ENCODE data around the gene REPIN1.

Gene REPIN1

GRCh38 chr7:150325901-150326300, 42.7 kb upstream of the REPIN1 start:
- no peak for TF ChIP-seq POLR2AphosphoS5 (IDR thresholded peaks at IDR 0.05; ENCODE audit: low read depth)
- TF ChIP-seq, protein P1, sequence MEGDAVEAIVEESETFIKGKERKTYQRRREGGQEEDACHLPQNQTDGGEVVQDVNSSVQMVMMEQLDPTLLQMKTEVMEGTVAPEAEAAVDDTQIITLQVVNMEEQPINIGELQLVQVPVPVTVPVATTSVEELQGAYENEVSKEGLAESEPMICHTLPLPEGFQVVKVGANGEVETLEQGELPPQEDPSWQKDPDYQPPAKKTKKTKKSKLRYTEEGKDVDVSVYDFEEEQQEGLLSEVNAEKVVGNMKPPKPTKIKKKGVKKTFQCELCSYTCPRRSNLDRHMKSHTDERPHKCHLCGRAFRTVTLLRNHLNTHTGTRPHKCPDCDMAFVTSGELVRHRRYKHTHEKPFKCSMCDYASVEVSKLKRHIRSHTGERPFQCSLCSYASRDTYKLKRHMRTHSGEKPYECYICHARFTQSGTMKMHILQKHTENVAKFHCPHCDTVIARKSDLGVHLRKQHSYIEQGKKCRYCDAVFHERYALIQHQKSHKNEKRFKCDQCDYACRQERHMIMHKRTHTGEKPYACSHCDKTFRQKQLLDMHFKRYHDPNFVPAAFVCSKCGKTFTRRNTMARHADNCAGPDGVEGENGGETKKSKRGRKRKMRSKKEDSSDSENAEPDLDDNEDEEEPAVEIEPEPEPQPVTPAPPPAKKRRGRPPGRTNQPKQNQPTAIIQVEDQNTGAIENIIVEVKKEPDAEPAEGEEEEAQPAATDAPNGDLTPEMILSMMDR (IDR thresholded peaks at IDR 0.05; ENCODE audit: insufficient read depth, low read length) = no peak
- no peak for TF ChIP-seq GABPA (IDR thresholded peaks at IDR 0.05; ENCODE audit: low read depth)
- TF ChIP-seq, protein P2, sequence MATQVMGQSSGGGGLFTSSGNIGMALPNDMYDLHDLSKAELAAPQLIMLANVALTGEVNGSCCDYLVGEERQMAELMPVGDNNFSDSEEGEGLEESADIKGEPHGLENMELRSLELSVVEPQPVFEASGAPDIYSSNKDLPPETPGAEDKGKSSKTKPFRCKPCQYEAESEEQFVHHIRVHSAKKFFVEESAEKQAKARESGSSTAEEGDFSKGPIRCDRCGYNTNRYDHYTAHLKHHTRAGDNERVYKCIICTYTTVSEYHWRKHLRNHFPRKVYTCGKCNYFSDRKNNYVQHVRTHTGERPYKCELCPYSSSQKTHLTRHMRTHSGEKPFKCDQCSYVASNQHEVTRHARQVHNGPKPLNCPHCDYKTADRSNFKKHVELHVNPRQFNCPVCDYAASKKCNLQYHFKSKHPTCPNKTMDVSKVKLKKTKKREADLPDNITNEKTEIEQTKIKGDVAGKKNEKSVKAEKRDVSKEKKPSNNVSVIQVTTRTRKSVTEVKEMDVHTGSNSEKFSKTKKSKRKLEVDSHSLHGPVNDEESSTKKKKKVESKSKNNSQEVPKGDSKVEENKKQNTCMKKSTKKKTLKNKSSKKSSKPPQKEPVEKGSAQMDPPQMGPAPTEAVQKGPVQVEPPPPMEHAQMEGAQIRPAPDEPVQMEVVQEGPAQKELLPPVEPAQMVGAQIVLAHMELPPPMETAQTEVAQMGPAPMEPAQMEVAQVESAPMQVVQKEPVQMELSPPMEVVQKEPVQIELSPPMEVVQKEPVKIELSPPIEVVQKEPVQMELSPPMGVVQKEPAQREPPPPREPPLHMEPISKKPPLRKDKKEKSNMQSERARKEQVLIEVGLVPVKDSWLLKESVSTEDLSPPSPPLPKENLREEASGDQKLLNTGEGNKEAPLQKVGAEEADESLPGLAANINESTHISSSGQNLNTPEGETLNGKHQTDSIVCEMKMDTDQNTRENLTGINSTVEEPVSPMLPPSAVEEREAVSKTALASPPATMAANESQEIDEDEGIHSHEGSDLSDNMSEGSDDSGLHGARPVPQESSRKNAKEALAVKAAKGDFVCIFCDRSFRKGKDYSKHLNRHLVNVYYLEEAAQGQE (IDR thresholded peaks at IDR 0.05; ENCODE audit: insufficient replicate concordance, low read depth) = no peak
- no peak for TF ChIP-seq SPI1 (IDR thresholded peaks at IDR 0.05; ENCODE audit: borderline replicate concordance, low read depth)
- DNase-seq (ENCODE audit: low read depth in 1 of 2, low spot score in 1 of 2) = no peak
- H3K27ac ChIP-seq (replicated peaks) = no peak overlapping the region

GRCh38 chr7:150326657-150327268, 41.9 kb upstream of the REPIN1 start:
- DNase-seq (ENCODE audit: low read depth in 1 of 2, low spot score in 1 of 2) = no peak
- H3K4me3 ChIP-seq (replicated peaks; ENCODE audit: insufficient read depth, low read length) = no peak overlapping the region
- H3K27ac ChIP-seq (replicated peaks) = no peak overlapping the region
- H3K27me3 ChIP-seq (ENCODE audit: insufficient read depth, poor library complexity, severe bottlenecking) = no peaks in the 10 kb centered on the region
- TF ChIP-seq GABPA (IDR thresholded peaks at IDR 0.05; ENCODE audit: low read depth) = no peak
- TF ChIP-seq SPI1 (IDR thresholded peaks at IDR 0.05; ENCODE audit: borderline replicate concordance, low read depth) = no peak
- TF ChIP-seq, protein P2 (IDR thresholded peaks at IDR 0.05; ENCODE audit: insufficient replicate concordance, low read depth) = no peak
- TF ChIP-seq POLR2AphosphoS5 (IDR thresholded peaks at IDR 0.05; ENCODE audit: low read depth) = no peak
- TF ChIP-seq, protein P1 (IDR thresholded peaks at IDR 0.05; ENCODE audit: insufficient read depth, low read length) = no peak

More at GRCh38 chr7:150325901-150326300, 42.7 kb upstream of the REPIN1 start:
- H3K27me3 ChIP-seq (ENCODE audit: insufficient read depth, poor library complexity, severe bottlenecking) = no peaks in the 10 kb centered on the region
- H3K4me3 ChIP-seq (replicated peaks; ENCODE audit: insufficient read depth, low read length) = no peak overlapping the region

GRCh38 chr7:150327308-150327707, 41.3 kb upstream of the REPIN1 start:
- no peak overlapping the region for H3K27ac ChIP-seq (replicated peaks)
- no peaks in the 10 kb centered on the region for H3K27me3 ChIP-seq (ENCODE audit: insufficient read depth, poor library complexity, severe bottlenecking)
- H3K4me3 ChIP-seq (replicated peaks; ENCODE audit: insufficient read depth, low read length) = no peak overlapping the region
- no peak for DNase-seq (ENCODE audit: low read depth in 1 of 2, low spot score in 1 of 2)
- TF ChIP-seq, protein P1 (IDR thresholded peaks at IDR 0.05; ENCODE audit: insufficient read depth, low read length) = no peak
- TF ChIP-seq, protein P2 (IDR thresholded peaks at IDR 0.05; ENCODE audit: insufficient replicate concordance, low read depth) = no peak

Data from HL-60 (cell line).